ENCODE data around the gene MAP3K20. TPM values are rescaled to one million over a fixed set of nuclear protein-coding genes. Genes with fewer than 3 reads are reported as not detected.

MAP3K20 gene
- total and polyA plus RNA-seq, 10 of the 15 experiments (the other 5 are each of a cell fraction or from before 2014, with no cell fraction given) = 0.04 to 5.6 (median 2.3) TPM

- H3K79me2 ChIP-seq (ENCODE audit: control insufficient read depth, insufficient read depth, low read length) = no peaks in the 10 kb centered on the region
- no TSS peak for BruUV-seq (replicated peaks)
- in situ Hi-C loops (cut with MboI) (no loop called here), intact Hi-C loops (cut with micrococcal nuclease; ENCODE audit: unreplicated experiment) (loop anchor here (5.0 kb wide), 1 partner anchor 118 kb away; no protein-coding TSS in a partner anchor)
- no peak overlapping the region for H3K4me3 ChIP-seq
- no peaks in the 10 kb centered on the region for H3K27me3 ChIP-seq (replicated peaks in 1 of 2; ENCODE audit: control insufficient read depth in 2 of 2, insufficient read depth in 2 of 2, low read length in 1 of 2)
- WGBS (ENCODE audit: insufficient coverage, insufficient replicate concordance, low lambda C conversion rate, missing lambda C conversion rate) = 0% methylated on average over 2 of the region's 2 CpGs
- DNase-seq (ENCODE audit: low read depth, low spot score) (peak; percentile 68), FAIRE-seq (no peak), ATAC-seq (peak; percentile 97)
- H3K9ac ChIP-seq (ENCODE audit: control insufficient read depth, insufficient read depth, low read length) = no peak overlapping the region
- peaks cover 9% of the 10 kb centered on the region for H3K4me1 ChIP-seq (ENCODE audit: control insufficient read depth, insufficient read depth, low read length)
- RAD21 ChIA-PET (ENCODE audit: unreplicated experiment) = no interaction called here
- no peak overlapping the region for H2AFZ ChIP-seq (ENCODE audit: control insufficient read depth, low read depth, low read length)
- SMC1A ChIA-PET (ENCODE audit: uncharacterized antibody, unreplicated experiment) = interaction anchor here (0.6 kb wide), 1 partner anchor 38 kb away, joined by 3 read pairs; no protein-coding TSS in a partner anchor
- CTCF ChIA-PET = interaction anchor here (1.2 to 2.0 kb wide), 5 partner anchors 9 to 213 kb away, joined by 3 to 6 read pairs (median 4); no protein-coding TSS in a partner anchor
- POLR2A ChIA-PET = no interaction called here
- no peaks in the 10 kb centered on the region for H3K9me3 ChIP-seq (replicated peaks; ENCODE audit: control insufficient read depth, insufficient read depth, low read length)
- H3K36me3 ChIP-seq (ENCODE audit: control insufficient read depth in 2 of 2, insufficient read depth in 2 of 2, low read length in 1 of 2) = no peaks in the 10 kb centered on the region
- H3K4me2 ChIP-seq (ENCODE audit: control insufficient read depth, insufficient read depth) = peak overlapping the region; percentile 39; the same call in 1 of the 2 replicates
- no peaks in the 10 kb centered on the region for H4K20me1 ChIP-seq (ENCODE audit: control insufficient read depth, insufficient read depth)
- no peak overlapping the region for H3K27ac ChIP-seq (ENCODE audit: control insufficient read depth, insufficient read depth)
- TF ChIP-seq FOS (IDR thresholded peaks at IDR 0.05; ENCODE audit: borderline replicate concordance, extremely low read depth, insufficient read length) = no peak
- TF ChIP-seq, protein P1, sequence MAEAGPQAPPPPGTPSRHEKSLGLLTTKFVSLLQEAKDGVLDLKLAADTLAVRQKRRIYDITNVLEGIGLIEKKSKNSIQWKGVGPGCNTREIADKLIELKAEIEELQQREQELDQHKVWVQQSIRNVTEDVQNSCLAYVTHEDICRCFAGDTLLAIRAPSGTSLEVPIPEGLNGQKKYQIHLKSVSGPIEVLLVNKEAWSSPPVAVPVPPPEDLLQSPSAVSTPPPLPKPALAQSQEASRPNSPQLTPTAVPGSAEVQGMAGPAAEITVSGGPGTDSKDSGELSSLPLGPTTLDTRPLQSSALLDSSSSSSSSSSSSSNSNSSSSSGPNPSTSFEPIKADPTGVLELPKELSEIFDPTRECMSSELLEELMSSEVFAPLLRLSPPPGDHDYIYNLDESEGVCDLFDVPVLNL (IDR thresholded peaks at IDR 0.05; ENCODE audit: low read depth, low read length) = no peak
- no peak for TF ChIP-seq MAX (IDR thresholded peaks at IDR 0.05; ENCODE audit: low read depth, low read length)
- peak; percentile 44; the same call in 1 of the 2 replicates for TF ChIP-seq IKZF1 (conservative IDR thresholded peaks at IDR 0.05)
- TF ChIP-seq SUPT20H (IDR thresholded peaks at IDR 0.05; ENCODE audit: borderline replicate concordance, control insufficient read depth, low read depth, low read length) = no peak
- TF ChIP-seq ZNF687 (IDR thresholded peaks at IDR 0.05) = no peak
- TF ChIP-seq RELB (IDR thresholded peaks at IDR 0.05; ENCODE audit: low read depth) = no peak
- no peak for TF ChIP-seq CHD2 (IDR thresholded peaks at IDR 0.05; ENCODE audit: borderline replicate concordance, low read depth, low read length)
- TF ChIP-seq, protein P2, sequence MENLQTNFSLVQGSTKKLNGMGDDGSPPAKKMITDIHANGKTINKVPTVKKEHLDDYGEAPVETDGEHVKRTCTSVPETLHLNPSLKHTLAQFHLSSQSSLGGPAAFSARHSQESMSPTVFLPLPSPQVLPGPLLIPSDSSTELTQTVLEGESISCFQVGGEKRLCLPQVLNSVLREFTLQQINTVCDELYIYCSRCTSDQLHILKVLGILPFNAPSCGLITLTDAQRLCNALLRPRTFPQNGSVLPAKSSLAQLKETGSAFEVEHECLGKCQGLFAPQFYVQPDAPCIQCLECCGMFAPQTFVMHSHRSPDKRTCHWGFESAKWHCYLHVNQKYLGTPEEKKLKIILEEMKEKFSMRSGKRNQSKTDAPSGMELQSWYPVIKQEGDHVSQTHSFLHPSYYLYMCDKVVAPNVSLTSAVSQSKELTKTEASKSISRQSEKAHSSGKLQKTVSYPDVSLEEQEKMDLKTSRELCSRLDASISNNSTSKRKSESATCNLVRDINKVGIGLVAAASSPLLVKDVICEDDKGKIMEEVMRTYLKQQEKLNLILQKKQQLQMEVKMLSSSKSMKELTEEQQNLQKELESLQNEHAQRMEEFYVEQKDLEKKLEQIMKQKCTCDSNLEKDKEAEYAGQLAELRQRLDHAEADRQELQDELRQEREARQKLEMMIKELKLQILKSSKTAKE (IDR thresholded peaks at IDR 0.05; ENCODE audit: low read depth, poor library complexity, severe bottlenecking) = peak; percentile 98
- no peak for TF ChIP-seq USF2 (IDR thresholded peaks at IDR 0.05; ENCODE audit: borderline replicate concordance, low read depth, low read length)
- no peak for TF ChIP-seq ESRRA (IDR thresholded peaks at IDR 0.05; ENCODE audit: low read length)
- TF ChIP-seq NR2C1 (IDR thresholded peaks at IDR 0.05) = no peak
Observed at GRCh38 chr2:173239644-173240043, 164.0 kb downstream of the MAP3K20 start.
